ENCODE measurements around the gene EPHX1.
"Not testable (repeated sequence)": the region's sequence is repeated elsewhere in the genome, so short reads cannot be mapped to it uniquely, and the experiment has no call there.

EPHX1 gene

DNA sequence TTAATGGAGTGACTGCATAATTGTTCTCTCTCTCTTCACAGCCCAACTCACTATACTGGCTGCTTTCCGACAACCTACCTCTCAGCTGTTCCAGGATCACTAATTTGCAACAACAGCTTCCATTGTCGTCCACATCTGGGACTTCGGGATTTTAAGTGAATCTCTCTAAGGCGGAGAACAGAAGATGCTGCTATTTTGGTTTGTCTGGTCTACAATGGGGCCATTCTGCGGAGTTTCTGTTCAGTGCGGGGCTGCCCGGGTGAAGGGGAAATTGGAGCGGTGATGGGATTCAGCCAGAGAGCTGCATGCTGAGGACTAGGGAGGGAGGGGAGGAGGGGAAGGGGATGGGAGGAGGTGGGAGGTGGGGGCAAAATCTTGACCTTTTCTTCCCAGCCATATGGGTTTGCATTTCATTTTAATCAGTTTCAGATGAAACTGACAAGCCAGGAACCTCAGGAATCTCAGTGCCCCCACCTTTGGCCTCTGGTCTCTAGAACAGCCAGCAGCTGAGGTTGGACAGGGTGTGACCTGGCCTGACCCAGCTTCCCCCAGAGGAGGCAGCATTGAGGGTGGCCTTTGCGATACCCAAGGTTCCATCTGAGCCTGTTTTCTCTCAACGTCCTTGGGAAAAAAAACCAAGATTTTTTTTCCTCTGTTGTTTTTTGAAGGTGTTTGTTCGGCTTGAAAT is 39.2 kb upstream of the EPHX1 start:
- TF ChIP-seq POLR2A (IDR thresholded peaks at IDR 0.05; ENCODE audit: low read depth, low read length), result no peak
- FAIRE-seq (no peak), DNase-seq (ENCODE audit: insufficient read length, low spot score) (no peak)

DNA sequence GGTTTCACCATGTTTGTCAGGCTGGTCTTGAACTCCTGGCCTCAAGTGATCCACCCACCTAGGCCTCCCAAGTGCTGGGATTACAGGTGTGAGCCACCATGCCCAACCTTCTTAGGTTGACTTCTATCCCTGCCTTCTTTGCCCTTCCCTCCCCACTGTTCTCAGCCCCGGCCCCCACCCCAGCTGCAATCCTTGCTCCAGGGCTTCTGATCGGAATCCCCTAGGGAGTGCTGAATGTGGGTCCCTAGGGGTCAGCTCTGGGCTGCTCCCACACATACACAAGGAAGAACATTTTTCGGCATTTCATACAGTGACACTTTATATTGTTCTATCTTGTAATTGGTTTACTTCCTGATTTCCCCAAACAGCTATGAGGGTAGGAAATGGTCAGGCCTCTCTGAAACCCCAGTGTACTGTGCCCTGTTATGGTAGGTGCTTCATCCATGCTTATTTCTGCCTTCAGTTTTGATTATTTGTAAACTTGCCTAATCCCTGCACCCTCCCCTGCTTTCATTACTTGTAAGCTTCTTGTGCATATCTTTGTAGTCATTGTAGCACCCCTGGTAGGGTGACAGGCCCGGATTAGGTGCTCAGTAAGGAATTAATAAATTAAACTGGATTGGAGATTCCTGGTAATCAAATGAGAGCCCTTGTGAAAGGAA is 38.1 kb upstream of the EPHX1 start:
- DNase-seq (ENCODE audit: insufficient read length, low spot score), result no peak
- no peak for FAIRE-seq
- no peak for TF ChIP-seq POLR2A (IDR thresholded peaks at IDR 0.05; ENCODE audit: low read depth, low read length)

DNA sequence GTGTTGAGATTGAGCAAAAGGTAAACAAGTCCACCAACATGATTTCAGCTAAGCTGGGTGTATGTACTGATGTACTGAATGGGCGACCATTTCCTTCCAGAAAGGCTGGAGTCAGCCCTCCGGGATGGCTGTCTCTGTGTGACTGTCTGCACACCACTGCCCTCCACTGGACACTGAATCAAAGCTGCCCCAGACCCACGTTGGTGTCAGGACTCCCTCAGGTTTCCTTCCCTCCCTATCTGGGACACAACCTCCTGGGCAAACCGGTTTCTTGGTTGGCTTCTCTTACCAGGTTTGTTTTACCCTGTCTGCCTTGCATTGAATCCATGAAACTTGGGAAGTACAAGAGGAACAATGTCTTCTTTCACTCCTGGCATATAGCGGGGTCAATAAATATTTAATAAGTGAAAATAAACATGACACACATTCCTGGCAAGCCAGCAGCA is 37.6 kb upstream of the EPHX1 start:
- no peak for TF ChIP-seq POLR2A (IDR thresholded peaks at IDR 0.05; ENCODE audit: low read depth, low read length)
- DNase-seq (ENCODE audit: insufficient read length, low spot score) (peak; percentile 69), FAIRE-seq (no peak)

DNA sequence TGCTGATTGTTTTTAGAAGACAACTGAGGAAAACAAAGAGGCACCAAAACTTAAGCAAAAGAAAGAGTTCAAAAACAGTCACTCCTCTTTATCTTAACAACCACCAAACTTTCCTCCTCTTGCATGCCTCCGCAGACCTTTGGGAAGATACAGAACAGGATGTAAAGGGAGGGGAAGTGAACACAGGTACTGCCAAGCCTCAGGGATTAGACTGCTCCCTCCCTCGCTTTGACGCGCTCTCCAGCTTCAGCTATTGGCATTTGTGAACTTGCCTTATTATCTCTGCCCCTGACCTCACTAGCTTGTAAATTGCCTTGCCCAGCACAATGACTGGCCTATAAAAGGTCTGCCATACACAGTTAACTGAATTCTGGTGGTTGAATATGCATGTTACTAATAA is 37.1 kb upstream of the EPHX1 start:
- no peak for TF ChIP-seq POLR2A (IDR thresholded peaks at IDR 0.05; ENCODE audit: low read depth, low read length)
- FAIRE-seq (no peak), DNase-seq (ENCODE audit: insufficient read length, low spot score) (no peak)

DNA sequence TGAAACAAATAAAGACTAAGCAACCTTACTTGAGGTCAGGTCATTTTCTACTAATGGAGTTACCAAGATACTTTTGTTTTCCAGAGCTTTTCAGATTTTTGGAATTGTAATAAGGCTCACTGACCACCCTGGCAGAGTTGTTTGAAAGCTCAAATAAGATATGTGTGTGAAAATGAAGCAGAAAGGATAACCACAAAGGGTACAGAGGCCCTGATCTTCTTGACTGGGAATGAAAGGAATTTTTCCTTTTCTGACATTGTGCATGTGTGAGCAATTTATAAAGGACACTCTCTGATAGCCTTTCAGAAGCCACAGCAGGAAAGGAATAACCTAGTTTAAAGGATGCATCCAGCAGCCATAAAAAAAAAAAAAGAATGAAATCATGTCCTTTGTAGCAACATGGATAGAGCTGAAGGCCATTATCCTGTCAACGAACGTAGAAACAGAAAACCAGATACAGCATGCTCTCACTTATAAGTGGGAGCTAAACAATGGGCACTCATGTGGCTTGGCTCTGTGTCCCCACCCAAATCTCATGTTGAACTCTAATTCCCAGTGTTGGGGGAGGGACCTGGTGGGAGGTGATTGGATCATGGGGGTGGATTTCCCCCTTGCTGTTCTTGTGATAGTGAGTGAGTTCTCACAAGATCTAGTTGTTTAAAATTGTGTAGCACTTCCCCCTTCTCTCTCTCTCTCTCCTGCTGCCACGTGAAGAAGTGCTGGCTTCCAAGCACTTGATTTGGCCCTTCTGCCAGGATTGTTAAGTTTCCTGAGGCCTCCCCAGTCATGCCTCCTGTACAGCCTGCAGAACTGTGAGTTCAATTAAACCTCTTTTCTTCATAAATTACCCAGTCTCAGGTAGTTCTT is 35.4 kb upstream of the EPHX1 start:
- no peak for DNase-seq (ENCODE audit: insufficient read length, low spot score)
- no peak for TF ChIP-seq POLR2A (IDR thresholded peaks at IDR 0.05; ENCODE audit: low read depth, low read length)

DNA sequence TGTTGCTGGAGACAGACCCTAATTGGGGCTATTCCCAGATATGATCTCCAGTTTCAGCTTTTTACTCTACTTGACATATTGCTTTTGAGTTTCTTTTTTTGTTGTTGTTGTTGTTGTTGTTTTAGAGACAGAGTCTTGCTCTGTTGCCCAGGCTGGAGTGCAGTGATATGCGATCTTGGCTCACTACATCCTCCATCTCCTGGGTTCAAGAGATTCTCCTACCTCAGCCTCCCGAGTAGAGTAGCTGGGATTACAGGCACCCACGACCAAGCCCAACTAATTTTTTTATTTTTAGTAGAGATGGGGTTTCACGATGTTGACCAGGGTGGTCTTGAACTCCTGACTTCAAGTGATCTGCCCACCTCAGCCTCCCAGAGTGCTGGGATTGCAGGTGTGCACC is 33.6 kb upstream of the EPHX1 start:
- no peak for TF ChIP-seq POLR2A (IDR thresholded peaks at IDR 0.05; ENCODE audit: low read depth, low read length)
- DNase-seq (ENCODE audit: insufficient read length, low spot score) (no peak), FAIRE-seq (no peak)

More for the DNA sequence above, 35.4 kb upstream of the EPHX1 start:
- no peak for FAIRE-seq

DNA sequence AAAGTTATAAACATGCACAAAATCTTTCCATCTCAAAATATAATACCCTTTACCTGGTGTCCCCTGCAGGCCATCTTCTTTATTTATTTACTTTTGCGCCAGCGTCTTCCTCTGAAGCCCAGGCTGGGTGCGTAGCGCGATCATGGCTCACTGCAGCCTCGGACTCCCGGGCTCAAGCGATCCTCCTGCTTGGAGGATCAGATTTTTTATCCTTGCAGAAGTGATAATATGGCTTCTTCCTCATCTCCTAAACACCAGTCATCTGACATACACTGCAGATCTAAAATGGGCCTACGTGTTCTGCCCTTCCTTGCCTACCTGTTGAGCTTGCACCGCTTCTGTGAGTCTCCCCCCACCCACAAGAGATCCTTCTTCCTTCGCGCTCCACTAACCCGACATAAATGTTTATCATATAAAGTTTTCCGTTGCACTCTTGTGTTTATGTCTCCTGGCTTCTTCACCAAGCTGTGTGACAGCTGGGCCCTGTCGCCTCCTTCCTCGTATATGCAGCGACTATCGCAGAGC is 32.8 kb upstream of the EPHX1 start:
- no peak for TF ChIP-seq POLR2A (IDR thresholded peaks at IDR 0.05; ENCODE audit: low read depth, low read length)
- DNase-seq (ENCODE audit: insufficient read length, low spot score) (no peak), FAIRE-seq (no peak)

DNA sequence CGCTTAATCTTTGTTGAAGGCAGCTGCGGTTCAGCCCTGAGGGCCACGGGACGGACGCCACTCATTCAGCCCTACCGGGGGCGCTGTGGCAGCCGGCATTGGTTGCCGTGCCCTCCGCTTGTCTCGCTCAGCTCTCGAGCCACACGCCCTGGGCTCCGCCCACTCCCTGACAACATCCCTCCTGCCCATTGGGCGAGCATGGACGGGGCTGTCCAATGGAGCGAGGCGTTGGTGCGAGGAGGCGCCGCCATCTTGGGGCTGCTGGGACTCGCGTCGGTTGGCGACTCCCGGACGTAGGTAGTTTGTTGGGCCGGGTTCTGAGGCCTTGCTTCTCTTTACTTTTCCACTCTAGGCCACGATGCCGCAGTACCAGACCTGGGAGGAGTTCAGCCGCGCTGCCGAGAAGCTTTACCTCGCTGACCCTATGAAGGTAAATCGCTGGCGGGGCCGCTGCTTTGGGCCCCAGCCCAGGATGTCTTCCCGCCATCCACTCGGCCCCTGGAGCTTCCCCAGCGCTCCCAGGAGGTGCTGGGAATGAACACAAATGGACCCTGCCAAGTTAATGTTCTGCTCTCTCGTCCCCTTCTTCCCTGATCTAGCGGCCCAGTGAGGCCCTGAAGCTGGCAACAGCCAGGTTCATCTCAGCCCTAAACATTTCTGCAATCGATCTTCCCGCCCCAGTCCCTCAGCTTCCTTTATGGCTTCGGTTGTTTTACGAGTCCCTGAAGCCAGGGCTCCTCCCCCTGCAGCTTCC is 32.2 kb upstream of the EPHX1 start, which contains the start of gene SRP9:
Gene SRP9, plus strand, starts transcription at position 244 of the 754 bp plus-strand sequence. Its CDS starts 115 bp downstream, at position 359.
- FAIRE-seq (peak; percentile 86), DNase-seq (ENCODE audit: insufficient read length, low spot score) (peak; percentile 90)
- peak; percentile 62; the same call in 1 of the 2 replicates for TF ChIP-seq POLR2A (IDR thresholded peaks at IDR 0.05; ENCODE audit: low read depth, low read length)

DNA sequence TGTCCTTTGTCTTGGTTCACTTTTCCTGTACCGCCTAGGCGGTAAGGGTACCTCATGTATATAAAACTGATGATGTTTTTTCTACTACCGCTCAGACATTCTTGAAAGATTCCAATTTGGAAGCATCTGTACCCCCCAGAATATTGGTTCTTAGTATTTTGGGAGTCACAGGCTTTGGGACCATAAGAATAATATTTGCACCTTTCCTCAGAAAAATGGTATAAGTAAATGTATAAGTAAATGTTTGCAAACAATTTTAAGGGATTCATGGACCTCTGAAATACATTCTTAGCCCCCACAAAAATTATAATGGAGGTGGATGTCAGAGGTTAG is 31.6 kb upstream of the EPHX1 start:
- no peak for DNase-seq (ENCODE audit: insufficient read length, low spot score)
- FAIRE-seq, result no peak
- TF ChIP-seq POLR2A (IDR thresholded peaks at IDR 0.05; ENCODE audit: low read depth, low read length), result no peak

DNA sequence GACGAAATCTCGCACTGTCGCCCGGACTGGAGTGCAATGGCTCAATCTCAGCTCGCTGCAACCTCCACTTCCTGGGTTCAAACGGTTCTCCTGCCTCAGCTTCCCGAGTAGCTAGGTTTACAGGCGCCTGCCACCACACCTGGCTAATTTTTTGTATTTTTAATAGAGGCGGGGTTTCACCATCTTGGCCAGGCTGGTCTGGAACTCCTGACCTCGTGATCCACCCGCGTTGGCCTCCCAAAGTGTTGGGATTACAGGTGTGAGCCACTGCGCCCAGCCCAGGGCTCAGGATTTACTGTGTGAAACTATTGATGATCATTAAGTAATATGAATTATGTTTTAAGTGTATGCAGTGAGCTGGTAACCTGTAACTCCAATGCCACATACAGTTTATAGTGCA is 30.8 kb upstream of the EPHX1 start:
- not testable (repeated sequence) for DNase-seq (ENCODE audit: insufficient read length, low spot score); FAIRE-seq

DNA sequence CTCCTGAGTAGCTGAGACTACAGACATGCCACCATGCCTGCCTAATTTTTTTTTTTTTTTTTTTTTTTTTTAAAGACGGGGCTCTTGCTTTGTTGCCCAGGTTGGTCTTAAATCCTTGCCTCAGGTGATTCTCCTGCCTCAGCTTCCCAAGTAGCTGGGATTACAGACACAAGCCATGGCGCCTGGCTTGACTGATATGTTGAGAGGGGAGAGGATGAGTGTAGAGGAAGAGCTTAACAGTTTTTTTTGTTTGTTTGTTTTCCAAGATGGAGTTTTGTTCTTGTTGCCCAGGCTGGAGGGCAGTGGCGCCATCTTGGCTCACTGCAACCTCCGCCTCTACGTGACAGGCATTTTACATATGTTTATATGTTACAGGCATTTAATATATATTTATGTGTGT is 29.8 kb upstream of the EPHX1 start:
- DNase-seq (ENCODE audit: insufficient read length, low spot score) (no peak), FAIRE-seq (no peak)
- no peak for TF ChIP-seq POLR2A (IDR thresholded peaks at IDR 0.05; ENCODE audit: low read depth, low read length)

DNA sequence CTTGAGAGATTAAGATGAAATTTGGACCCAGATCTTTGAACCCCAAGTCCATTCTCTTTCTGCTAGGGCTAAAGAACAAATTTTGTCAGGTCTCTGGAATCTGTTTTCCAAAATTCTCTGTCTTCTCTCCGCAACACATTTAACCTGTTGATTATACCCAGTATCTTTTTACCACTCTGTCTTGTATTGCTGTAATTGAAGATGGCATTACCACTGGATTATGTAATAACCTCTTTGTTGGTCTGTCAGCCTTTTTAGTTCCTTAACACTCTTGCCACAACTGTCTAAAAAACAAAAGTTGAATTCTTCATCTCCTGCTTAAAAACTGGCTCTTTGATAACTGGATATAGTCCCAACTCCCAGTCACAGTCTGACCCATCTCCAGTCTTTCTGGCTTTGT is 29.3 kb upstream of the EPHX1 start:
- FAIRE-seq, result no peak
- DNase-seq (ENCODE audit: insufficient read length, low spot score), result no peak
- TF ChIP-seq POLR2A (IDR thresholded peaks at IDR 0.05; ENCODE audit: low read depth, low read length), result no peak

DNA sequence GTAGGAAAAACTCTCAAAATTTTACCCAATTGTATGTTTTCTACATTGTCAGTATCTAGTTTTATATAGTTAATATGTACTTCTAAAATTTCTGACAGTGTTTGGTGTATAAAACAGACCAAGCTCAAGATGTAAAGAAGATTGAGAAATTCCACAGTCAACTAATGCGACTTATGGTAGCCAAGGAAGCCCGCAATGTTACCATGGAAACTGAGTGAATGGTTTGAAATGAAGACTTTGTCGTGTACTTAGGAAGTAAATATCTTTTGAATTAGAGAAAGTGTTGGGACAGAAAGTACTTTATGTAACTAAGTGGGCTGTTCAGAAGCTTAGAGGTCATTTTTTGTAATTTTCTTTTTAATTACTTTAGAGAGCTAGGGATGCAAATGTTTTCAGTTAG is 20.8 kb upstream of the EPHX1 start:
- peak; percentile 79 for FAIRE-seq
- DNase-seq (ENCODE audit: insufficient read length, low spot score), result not testable (repeated sequence)

DNA sequence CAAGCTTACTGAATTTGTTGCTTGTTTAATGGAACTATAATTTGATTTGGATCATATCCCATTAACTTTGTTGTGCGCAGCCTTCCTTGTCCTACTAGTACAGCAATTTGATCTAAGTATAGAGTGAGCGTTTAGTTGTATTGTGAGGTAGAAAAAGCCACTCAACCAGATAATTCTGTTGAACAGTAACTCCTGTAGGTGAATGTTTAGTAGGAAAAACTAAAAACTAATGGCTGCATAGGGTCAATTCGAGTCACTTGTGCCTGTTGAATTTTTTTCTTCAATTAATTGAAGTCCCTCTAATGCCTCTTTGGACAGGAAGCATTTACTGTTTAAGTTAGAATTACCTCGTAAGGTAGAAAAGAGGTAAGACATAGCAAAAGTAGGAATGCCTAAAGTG is 15.0 kb upstream of the EPHX1 start:
- no peak for TF ChIP-seq POLR2A (IDR thresholded peaks at IDR 0.05; ENCODE audit: low read depth, low read length)
- DNase-seq (ENCODE audit: insufficient read length, low spot score), result no peak
- no peak for FAIRE-seq

DNA sequence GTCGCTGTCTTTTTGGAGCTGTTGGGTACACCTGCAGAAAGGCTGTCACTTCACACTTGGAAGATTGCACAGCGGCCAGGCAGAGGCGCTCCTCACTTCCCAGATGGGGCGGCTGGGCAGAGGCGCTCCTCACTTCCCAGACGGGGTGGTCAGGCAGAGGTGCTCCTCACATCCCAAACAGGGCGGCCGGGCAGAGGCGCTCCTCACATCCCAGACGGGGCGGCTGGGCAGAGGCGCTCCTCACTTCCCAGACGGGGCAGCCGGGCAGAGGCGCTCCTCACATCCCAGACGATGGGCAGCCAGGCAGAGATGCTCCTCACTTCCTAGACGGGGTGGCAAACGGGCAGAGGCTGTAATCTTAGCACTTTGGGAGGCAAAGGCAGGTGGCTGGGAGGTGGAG is 13.8 kb upstream of the EPHX1 start:
- FAIRE-seq, result not testable (repeated sequence)

DNA sequence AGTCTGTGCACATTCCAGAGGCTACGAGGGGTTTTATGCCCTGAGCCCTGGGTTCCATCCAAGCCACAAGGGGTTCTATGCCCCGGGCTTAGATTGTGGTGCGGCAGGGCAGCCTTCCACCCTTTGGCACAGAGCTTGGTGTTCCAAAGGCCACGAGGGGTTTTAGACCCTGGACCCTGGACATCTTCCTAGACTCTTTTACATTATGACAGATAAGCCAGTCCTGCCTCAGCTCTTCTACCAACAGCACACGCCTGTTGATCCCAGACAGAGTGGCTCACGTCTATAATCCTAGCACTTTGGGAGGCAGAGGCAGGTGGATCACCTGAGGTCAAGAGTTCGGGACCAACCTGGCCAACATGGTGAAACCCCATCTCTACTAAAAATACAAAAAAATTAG is 8.8 kb upstream of the EPHX1 start:
- not testable (repeated sequence) for FAIRE-seq; DNase-seq (ENCODE audit: insufficient read length, low spot score)

More for the DNA sequence above, 13.8 kb upstream of the EPHX1 start:
- not testable (repeated sequence) for DNase-seq (ENCODE audit: insufficient read length, low spot score)

Measured in H54 (cell line).